Measurements from ENCODE around the gene DDX60. TPM values are rescaled to one million over a fixed set of nuclear protein-coding genes. Genes with fewer than 3 reads are reported as not detected.

Gene DDX60, protein sequence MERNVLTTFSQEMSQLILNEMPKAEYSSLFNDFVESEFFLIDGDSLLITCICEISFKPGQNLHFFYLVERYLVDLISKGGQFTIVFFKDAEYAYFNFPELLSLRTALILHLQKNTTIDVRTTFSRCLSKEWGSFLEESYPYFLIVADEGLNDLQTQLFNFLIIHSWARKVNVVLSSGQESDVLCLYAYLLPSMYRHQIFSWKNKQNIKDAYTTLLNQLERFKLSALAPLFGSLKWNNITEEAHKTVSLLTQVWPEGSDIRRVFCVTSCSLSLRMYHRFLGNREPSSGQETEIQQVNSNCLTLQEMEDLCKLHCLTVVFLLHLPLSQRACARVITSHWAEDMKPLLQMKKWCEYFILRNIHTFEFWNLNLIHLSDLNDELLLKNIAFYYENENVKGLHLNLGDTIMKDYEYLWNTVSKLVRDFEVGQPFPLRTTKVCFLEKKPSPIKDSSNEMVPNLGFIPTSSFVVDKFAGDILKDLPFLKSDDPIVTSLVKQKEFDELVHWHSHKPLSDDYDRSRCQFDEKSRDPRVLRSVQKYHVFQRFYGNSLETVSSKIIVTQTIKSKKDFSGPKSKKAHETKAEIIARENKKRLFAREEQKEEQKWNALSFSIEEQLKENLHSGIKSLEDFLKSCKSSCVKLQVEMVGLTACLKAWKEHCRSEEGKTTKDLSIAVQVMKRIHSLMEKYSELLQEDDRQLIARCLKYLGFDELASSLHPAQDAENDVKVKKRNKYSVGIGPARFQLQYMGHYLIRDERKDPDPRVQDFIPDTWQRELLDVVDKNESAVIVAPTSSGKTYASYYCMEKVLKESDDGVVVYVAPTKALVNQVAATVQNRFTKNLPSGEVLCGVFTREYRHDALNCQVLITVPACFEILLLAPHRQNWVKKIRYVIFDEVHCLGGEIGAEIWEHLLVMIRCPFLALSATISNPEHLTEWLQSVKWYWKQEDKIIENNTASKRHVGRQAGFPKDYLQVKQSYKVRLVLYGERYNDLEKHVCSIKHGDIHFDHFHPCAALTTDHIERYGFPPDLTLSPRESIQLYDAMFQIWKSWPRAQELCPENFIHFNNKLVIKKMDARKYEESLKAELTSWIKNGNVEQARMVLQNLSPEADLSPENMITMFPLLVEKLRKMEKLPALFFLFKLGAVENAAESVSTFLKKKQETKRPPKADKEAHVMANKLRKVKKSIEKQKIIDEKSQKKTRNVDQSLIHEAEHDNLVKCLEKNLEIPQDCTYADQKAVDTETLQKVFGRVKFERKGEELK (N-terminal part only)
- 3.9 and 5.5 TPM in 2 replicates for total RNA-seq

DNA sequence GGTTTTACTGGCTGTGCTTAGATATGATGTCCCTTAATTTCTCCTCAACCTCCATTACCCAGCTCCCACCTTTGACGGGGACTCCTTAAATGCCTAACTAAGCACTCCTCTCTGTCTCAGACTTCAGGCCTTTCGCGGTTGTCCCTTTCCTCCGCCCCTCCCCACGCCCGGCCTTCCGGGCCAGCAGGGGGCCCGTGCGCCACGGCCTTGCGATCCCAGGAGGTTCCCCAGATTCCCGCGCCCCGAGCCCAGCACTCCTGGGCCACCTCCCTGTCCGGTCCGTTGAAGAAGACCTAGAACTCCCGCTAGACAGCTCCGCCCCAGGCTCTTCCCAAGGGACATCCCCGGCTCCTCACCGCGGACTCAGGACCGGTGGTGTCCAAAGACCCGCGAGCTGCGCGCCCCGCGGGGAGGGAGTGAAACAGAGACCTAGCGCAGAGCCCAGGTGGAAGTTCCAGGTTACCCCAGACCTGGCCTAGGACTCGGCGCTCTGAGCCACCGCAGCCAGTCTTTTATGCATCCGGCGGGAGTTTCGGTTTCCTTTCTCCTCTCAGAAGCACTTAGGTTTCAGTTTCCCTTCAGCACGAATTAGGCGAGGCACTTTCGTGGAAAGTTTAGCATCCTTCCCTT lies at the start of gene DDX60:
Gene DDX60, minus strand, starts transcription at position 487 of the 630 bp plus-strand sequence. CDS start 7,493 bp downstream, outside the sequence.

Other genes starting within 250 kb of the DDX60 start
- not detected in 2 replicates for gene ANXA10, start 226.2 kb downstream of the DDX60 start, total RNA-seq
- gene DDX60L, start 161.7 kb upstream of the DDX60 start, total RNA-seq = 3.2 and 7.0 TPM in 2 replicates
- gene PALLD, start 178.3 kb upstream of the DDX60 start, total RNA-seq = 113 TPM in 2 replicates

Data from hair follicular keratinocyte (primary cell).